IgD-negative memory B cell (primary cell): ENCODE measurements around the gene ERCC8. TPM values are rescaled to one million over a fixed set of nuclear protein-coding genes. Genes with fewer than 3 reads are reported as not detected.

Experiments
- H3K27ac Mint-ChIP-seq, 3 donors: one replicate each; pipeline ENCODE4 v1.8.0; 2020 to 2022; ENCODE audit warnings: mild to moderate bottlenecking in 3 of 3, mixed read lengths in 3 of 3, moderate library complexity in 1 of 3
- H3K27me3 Mint-ChIP-seq: one replicate; pipeline ENCODE4 v1.8.0; 2021; ENCODE audit warnings: mixed read lengths
- H3K36me3 Mint-ChIP-seq: one replicate; pipeline ENCODE4 v1.8.0; 2020; ENCODE audit warnings: mild to moderate bottlenecking, mixed read lengths
- H3K4me1 Mint-ChIP-seq, 3 donors: one replicate each; pipeline ENCODE4 v1.8.0; 2020 to 2022; ENCODE audit warnings: mixed read lengths in 3 of 3, mild to moderate bottlenecking in 1 of 3
- H3K4me3 Mint-ChIP-seq, 4 donors: one replicate each; pipeline ENCODE4 v1.8.0; 2020 to 2022; ENCODE audit warnings: mild to moderate bottlenecking in 4 of 4, mixed read lengths in 4 of 4, moderate library complexity in 3 of 4
- H3K9me3 Mint-ChIP-seq, 3 donors: one replicate each; pipeline ENCODE4 v1.8.0; 2020 to 2021; ENCODE audit warnings: mixed read lengths in 3 of 3, mild to moderate bottlenecking in 1 of 3
- polyA plus RNA-seq: library from polyadenylated mRNA; unstranded; fragments of 300-500 nt; fragmentation: Illumina TruSeq; gene quantifications from one replicate; pipeline ENCODE4 v1.2.3, GENCODE V29; 2021

ERCC8 gene
- polyA plus RNA-seq, 1 donor from 2014 or later = 12.0 TPM

GRCh38 chr5:60958712-60959111 lies 13.8 kb upstream of the ERCC8 start:
- Mint-ChIP-seq H3K27me3 (no peaks in the 10 kb centered on the region), H3K27ac (no peak overlapping the region), H3K36me3 (no peaks in the 10 kb centered on the region), H3K4me1 (peaks cover 0 to 7% (median 4%) of the 10 kb centered on the region in 3 donors), H3K4me3 (no peak overlapping the region), H3K9me3 (peaks cover 0 to 6% (median 0%) of the 10 kb centered on the region in 3 donors)

- Mint-ChIP-seq H3K36me3 (no peaks in the 10 kb centered on the region), H3K4me1 (peaks cover 2 to 7% (median 3%) of the 10 kb centered on the region in 3 donors), H3K27me3 (no peaks in the 10 kb centered on the region), H3K27ac (no peak overlapping the region), H3K9me3 (peaks cover 0 to 6% (median 0%) of the 10 kb centered on the region in 3 donors), H3K4me3 (no peak overlapping the region)
Measured at GRCh38 chr5:60958088-60958487, 13.2 kb upstream of the ERCC8 start.

- H3K27ac Mint-ChIP-seq = no peak overlapping the region
- H3K4me3 Mint-ChIP-seq = no peak overlapping the region
- peaks cover 2% of the 10 kb centered on the region for H3K36me3 Mint-ChIP-seq
- H3K27me3 Mint-ChIP-seq = no peaks in the 10 kb centered on the region
- peaks cover 0 to 6% (median 0%) of the 10 kb centered on the region in 3 donors for H3K9me3 Mint-ChIP-seq
- H3K4me1 Mint-ChIP-seq = peaks cover 5 to 14% (median 11%) of the 10 kb centered on the region in 3 donors
Measured at GRCh38 chr5:60955239-60955638, 10.4 kb upstream of the ERCC8 start.

GRCh38 chr5:60948738-60949137 lies 3.9 kb upstream of the ERCC8 start:
- Mint-ChIP-seq H3K36me3 (peaks cover 2% of the 10 kb centered on the region), H3K4me3 (peak overlapping the region in 1 of 4 donors; percentile 48), H3K4me1 (peaks cover 26 to 31% (median 27%) of the 10 kb centered on the region in 3 donors), H3K27me3 (no peaks in the 10 kb centered on the region), H3K9me3 (peaks cover 0 to 3% (median 2%) of the 10 kb centered on the region in 3 donors), H3K27ac (no peak overlapping the region)

GRCh38 chr5:60945813-60946187 lies 930 bp upstream of the ERCC8 start:
- Mint-ChIP-seq H3K36me3 (peaks cover 2% of the 10 kb centered on the region), H3K27ac (peak overlapping the region in 2 of 3 donors; percentile 69 to 95), H3K9me3 (peaks cover 0 to 3% (median 2%) of the 10 kb centered on the region in 3 donors), H3K4me1 (peaks cover 16 to 32% (median 26%) of the 10 kb centered on the region in 3 donors), H3K27me3 (no peaks in the 10 kb centered on the region), H3K4me3 (no peak overlapping the region)

GRCh38 chr5:60943624-60944023 lies 1.2 kb downstream of the ERCC8 start:
- H3K27me3 Mint-ChIP-seq = no peaks in the 10 kb centered on the region
- H3K9me3 Mint-ChIP-seq = no peaks in the 10 kb centered on the region
- no peaks in the 10 kb centered on the region for H3K36me3 Mint-ChIP-seq
- H3K27ac Mint-ChIP-seq = no peak overlapping the region
- H3K4me3 Mint-ChIP-seq = peak overlapping the region in 1 of 4 donors; percentile 18
- peaks cover 7 to 19% (median 14%) of the 10 kb centered on the region in 3 donors for H3K4me1 Mint-ChIP-seq

GRCh38 chr5:60929024-60929423 lies 15.8 kb downstream of the ERCC8 start:
- H3K4me3 Mint-ChIP-seq = no peak overlapping the region
- no peaks in the 10 kb centered on the region for H3K9me3 Mint-ChIP-seq
- no peaks in the 10 kb centered on the region for H3K4me1 Mint-ChIP-seq
- H3K36me3 Mint-ChIP-seq = peaks cover 2% of the 10 kb centered on the region
- H3K27me3 Mint-ChIP-seq = no peaks in the 10 kb centered on the region
- H3K27ac Mint-ChIP-seq = no peak overlapping the region

- Mint-ChIP-seq H3K9me3 (no peaks in the 10 kb centered on the region), H3K27me3 (no peaks in the 10 kb centered on the region), H3K4me3 (no peak overlapping the region), H3K4me1 (no peaks in the 10 kb centered on the region), H3K27ac (no peak overlapping the region), H3K36me3 (peaks cover 2% of the 10 kb centered on the region)
Measured at GRCh38 chr5:60927450-60927849, 17.4 kb downstream of the ERCC8 start.

GRCh38 chr5:60918466-60918865 lies 26.4 kb downstream of the ERCC8 start:
- no peak overlapping the region for H3K4me3 Mint-ChIP-seq
- H3K4me1 Mint-ChIP-seq = no peaks in the 10 kb centered on the region
- no peak overlapping the region for H3K27ac Mint-ChIP-seq
- peaks cover 16% of the 10 kb centered on the region for H3K36me3 Mint-ChIP-seq
- H3K9me3 Mint-ChIP-seq = peaks cover 0 to 2% (median 0%) of the 10 kb centered on the region in 3 donors
- H3K27me3 Mint-ChIP-seq = no peaks in the 10 kb centered on the region

GRCh38 chr5:60916646-60917045 lies 28.2 kb downstream of the ERCC8 start:
- H3K36me3 Mint-ChIP-seq = peaks cover 23% of the 10 kb centered on the region
- no peaks in the 10 kb centered on the region for H3K27me3 Mint-ChIP-seq
- H3K4me1 Mint-ChIP-seq = no peaks in the 10 kb centered on the region
- peaks cover 0 to 2% (median 0%) of the 10 kb centered on the region in 3 donors for H3K9me3 Mint-ChIP-seq
- no peak overlapping the region for H3K27ac Mint-ChIP-seq
- H3K4me3 Mint-ChIP-seq = no peak overlapping the region

- Mint-ChIP-seq H3K27ac (no peak overlapping the region), H3K27me3 (no peaks in the 10 kb centered on the region), H3K4me3 (no peak overlapping the region), H3K36me3 (peaks cover 13% of the 10 kb centered on the region), H3K9me3 (no peaks in the 10 kb centered on the region), H3K4me1 (peaks cover 0 to 3% (median 0%) of the 10 kb centered on the region in 3 donors)
Measured at GRCh38 chr5:60903356-60903755, 41.5 kb downstream of the ERCC8 start.

- Mint-ChIP-seq H3K9me3 (no peaks in the 10 kb centered on the region), H3K27me3 (no peaks in the 10 kb centered on the region), H3K27ac (no peak overlapping the region), H3K36me3 (peaks cover 25% of the 10 kb centered on the region), H3K4me3 (no peak overlapping the region), H3K4me1 (no peaks in the 10 kb centered on the region)
Measured at GRCh38 chr5:60896991-60897390, 47.9 kb downstream of the ERCC8 start.

GRCh38 chr5:60893521-60893920 lies 51.3 kb downstream of the ERCC8 start:
- no peak overlapping the region for H3K4me3 Mint-ChIP-seq
- peaks cover 24% of the 10 kb centered on the region for H3K36me3 Mint-ChIP-seq
- H3K27ac Mint-ChIP-seq = no peak overlapping the region
- H3K9me3 Mint-ChIP-seq = no peaks in the 10 kb centered on the region
- H3K4me1 Mint-ChIP-seq = no peaks in the 10 kb centered on the region
- H3K27me3 Mint-ChIP-seq = no peaks in the 10 kb centered on the region

GRCh38 chr5:60891667-60892066 lies 53.2 kb downstream of the ERCC8 start:
- H3K9me3 Mint-ChIP-seq = peaks cover 0 to 2% (median 0%) of the 10 kb centered on the region in 3 donors
- no peak overlapping the region for H3K4me3 Mint-ChIP-seq
- H3K27ac Mint-ChIP-seq = peak overlapping the region in 1 of 3 donors; percentile 23
- no peaks in the 10 kb centered on the region for H3K27me3 Mint-ChIP-seq
- peaks cover 22% of the 10 kb centered on the region for H3K36me3 Mint-ChIP-seq
- H3K4me1 Mint-ChIP-seq = no peaks in the 10 kb centered on the region

GRCh38 chr5:60888359-60889061 lies 56.4 kb downstream of the ERCC8 start:
- Mint-ChIP-seq H3K4me3 (no peak overlapping the region), H3K4me1 (no peaks in the 10 kb centered on the region), H3K27ac (no peak overlapping the region), H3K9me3 (peaks cover 0 to 2% (median 0%) of the 10 kb centered on the region in 3 donors), H3K27me3 (no peaks in the 10 kb centered on the region), H3K36me3 (peaks cover 10% of the 10 kb centered on the region)

- Mint-ChIP-seq H3K4me1 (no peaks in the 10 kb centered on the region), H3K36me3 (peaks cover 6% of the 10 kb centered on the region)
Measured at GRCh38 chr5:60887746-60888145, 57.1 kb downstream of the ERCC8 start.

More at GRCh38 chr5:60887746-60888145, 57.1 kb downstream of the ERCC8 start:
- Mint-ChIP-seq H3K9me3 (peaks cover 0 to 2% (median 0%) of the 10 kb centered on the region in 3 donors), H3K4me3 (no peak overlapping the region), H3K27me3 (no peaks in the 10 kb centered on the region), H3K27ac (no peak overlapping the region)
